IMR-90 (cell line): ENCODE measurements around the gene CARMIL1. TPM values are rescaled to one million over a fixed set of nuclear protein-coding genes. Genes with fewer than 3 reads are reported as not detected.

Experiments used
- ATAC-seq: fragments of 200-7000 bp; cut with Tn5 transposase; 2 replicates; pipeline ENCODE4 v1.9.1; 2020; ENCODE audit warnings: low read depth, mild to moderate bottlenecking, moderate library complexity
- BruUV-seq: library from RNA; stranded (reverse); fragments of 400-500 nt; replicated peaks from 2 replicates; lab custom pipeline; 2021; lab: Mats Ljungman, UMichigan
- CTCF ChIA-PET: fragments of 300-600 bp; formaldehyde crosslinking; extraction: SDS; loops from one replicate; lab custom pipeline; 2021; ENCODE audit warnings: antibody characterized with exemption; lab: Yijun Ruan, JAX
- POLR2A ChIA-PET: fragments of 300-600 bp; sonication (Branson Sonifier 250); formaldehyde crosslinking; loops from one replicate; lab custom pipeline; 2022; ENCODE audit warnings: antibody characterized with exemption; ENCODE audit not compliant: unreplicated experiment; lab: Charles Lee
- DNase-seq: peaks from one replicate; pipeline ENCODE4 v3.0.0; 2013
- H2AFZ ChIP-seq: replicated peaks from 2 replicates; pipeline ENCODE3; 2013; ENCODE audit warnings: low read length, mild to moderate bottlenecking; ENCODE audit not compliant: poor library complexity
- H2AK5ac ChIP-seq: 2 replicates; pipeline ENCODE4 v1.6.1; 2013; ENCODE audit warnings: low read depth, low read length, inconsistent platforms
- H2AK9ac ChIP-seq: replicated peaks from 2 replicates; pipeline ENCODE3; 2013; ENCODE audit warnings: mild to moderate bottlenecking, low read depth, low read length, moderate library complexity; ENCODE audit not compliant: poor library complexity
- H2BK120ac ChIP-seq: 2 replicates; pipeline ENCODE4 v1.6.1; 2013; ENCODE audit warnings: low read depth, low read length, inconsistent platforms
- H2BK15ac ChIP-seq: 3 replicates; pipeline ENCODE4 v1.6.1; 2013; ENCODE audit warnings: low read depth, low read length, inconsistent platforms
- H2BK20ac ChIP-seq: 2 replicates; pipeline ENCODE4 v1.6.1; 2013; ENCODE audit warnings: low read depth, mild to moderate bottlenecking, inconsistent platforms, low read length, moderate library complexity
- H2BK5ac ChIP-seq: 2 replicates; pipeline ENCODE4 v1.6.1; 2013; ENCODE audit warnings: mild to moderate bottlenecking, low read depth, low read length, inconsistent platforms; ENCODE audit not compliant: poor library complexity, severe bottlenecking
- H3K14ac ChIP-seq: replicated peaks from 2 replicates; pipeline ENCODE4 v1.6.1; 2013; ENCODE audit warnings: low read depth, low read length, inconsistent platforms
- H3K18ac ChIP-seq: 2 replicates; pipeline ENCODE4 v1.6.1; 2013; ENCODE audit warnings: low read depth, low read length, control low read depth
- H3K23ac ChIP-seq: 2 replicates; pipeline ENCODE4 v1.6.1; 2013; ENCODE audit warnings: low read depth, low read length, inconsistent platforms
- H3K27ac ChIP-seq: 2 replicates; pipeline ENCODE4 v1.5.1; 2013; ENCODE audit warnings: mild to moderate bottlenecking, control low read depth, low read length; ENCODE audit not compliant: insufficient read depth
- H3K27me3 ChIP-seq: 2 replicates; pipeline ENCODE4 v1.6.1; 2013; ENCODE audit warnings: low read length; ENCODE audit not compliant: control insufficient read depth, insufficient read depth
- H3K36me3 ChIP-seq: 2 replicates; pipeline ENCODE4 v1.6.1; 2013; ENCODE audit warnings: low read length, mixed read lengths; ENCODE audit not compliant: control insufficient read depth, insufficient read depth
- H3K4ac ChIP-seq: 2 replicates; pipeline ENCODE4 v1.6.1; 2013; ENCODE audit warnings: low read depth, low read length, inconsistent platforms
- H3K4me1 ChIP-seq: 2 replicates; pipeline ENCODE4 v1.6.1; 2013; ENCODE audit warnings: low read length, mixed read lengths; ENCODE audit not compliant: control insufficient read depth, insufficient read depth
- H3K4me2 ChIP-seq: 2 replicates; pipeline ENCODE4 v1.6.1; 2013; ENCODE audit warnings: low read depth, mild to moderate bottlenecking, control low read depth, low read length, moderate library complexity
- H3K4me3 ChIP-seq: 2 replicates; pipeline ENCODE4 v1.5.1; 2013; ENCODE audit warnings: low read depth, mild to moderate bottlenecking, control low read depth, low read length, moderate library complexity; ENCODE audit not compliant: insufficient read depth
- H3K56ac ChIP-seq: 2 replicates; pipeline ENCODE4 v1.6.1; 2013; ENCODE audit warnings: low read length, inconsistent platforms; ENCODE audit not compliant: insufficient read depth; ENCODE audit errors: extremely low read depth
- H3K79me1 ChIP-seq, 2 experiments: 2 replicates each; pipeline ENCODE4 v1.6.1; 2013; ENCODE audit warnings: low read length in 2 of 2, inconsistent platforms in 1 of 2, low read depth in 1 of 2
- H3K9ac ChIP-seq: 2 replicates; pipeline ENCODE4 v1.6.1; 2013; ENCODE audit warnings: low read depth, low read length, control low read depth
- H3K9me1 ChIP-seq: 2 replicates; pipeline ENCODE4 v1.6.1; 2013; ENCODE audit warnings: low read length, inconsistent platforms; ENCODE audit not compliant: insufficient read depth
- H3K9me3 ChIP-seq: 2 replicates; pipeline ENCODE4 v1.6.1; 2013; ENCODE audit warnings: low read length; ENCODE audit not compliant: control insufficient read depth, insufficient read depth
- H4K20me1 ChIP-seq: 2 replicates; pipeline ENCODE4 v1.6.1; 2013; ENCODE audit warnings: low read length, inconsistent platforms; ENCODE audit not compliant: insufficient read depth
- H4K5ac ChIP-seq: 2 replicates; pipeline ENCODE4 v1.6.1; 2013; ENCODE audit warnings: mild to moderate bottlenecking, low read depth, low read length, control low read depth
- H4K8ac ChIP-seq, 2 experiments: 2 replicates each; pipeline ENCODE4 v1.6.1; 2013; ENCODE audit warnings: low read depth in 2 of 2, low read length in 2 of 2, control low read depth in 1 of 2, inconsistent platforms in 1 of 2
- H4K91ac ChIP-seq: 2 replicates; pipeline ENCODE4 v1.6.1; 2013; ENCODE audit warnings: low read depth, low read length, inconsistent platforms; ENCODE audit not compliant: insufficient read depth
- CHD1 ChIP-seq: IDR thresholded peaks from 2 replicates; pipeline ENCODE4 v1.6.1; 2012; ENCODE audit warnings: low read depth, low read length, improper control_type of control experiment
- ELK1 ChIP-seq: fragments of 150-350 bp; IDR thresholded peaks from 2 replicates; pipeline ENCODE4 v1.6.1; 2016; ENCODE audit warnings: low read depth, mild to moderate bottlenecking, low read length, moderate library complexity, borderline replicate concordance
- MAZ ChIP-seq: IDR thresholded peaks from 2 replicates; pipeline ENCODE4 v1.6.1; 2012; ENCODE audit warnings: low read depth, mild to moderate bottlenecking, low read length, improper control_type of control experiment, moderate library complexity, borderline replicate concordance
- MXI1 ChIP-seq: IDR thresholded peaks from 2 replicates; pipeline ENCODE4 v1.6.1; 2012; ENCODE audit warnings: low read depth, mild to moderate bottlenecking, low read length, moderate library complexity, borderline replicate concordance
- POLR2A ChIP-seq: IDR thresholded peaks from 2 replicates; pipeline ENCODE4 v1.6.1; 2012; ENCODE audit warnings: mild to moderate bottlenecking, low read depth, low read length
- RFX5 ChIP-seq: IDR thresholded peaks from 2 replicates; pipeline ENCODE4 v1.8.0; 2012; ENCODE audit warnings: low read depth, mild to moderate bottlenecking, low read length, moderate library complexity
- USF2 ChIP-seq: fragments of 150-350 bp; IDR thresholded peaks from 2 replicates; pipeline ENCODE4 v1.6.1; 2017; ENCODE audit warnings: mild to moderate bottlenecking, antibody characterized with exemption, low read length, low read depth
- WGBS, 2 experiments: methylation state at CpG; one replicate each; pipeline versions ENCODE4 v1.1.5 to v1.1.7; 2013; ENCODE audit warnings: missing lambda C conversion rate in 2 of 2; ENCODE audit not compliant: insufficient read length in 1 of 2; ENCODE audit errors: extremely low coverage in 2 of 2; 5-methylcytosine and 5-hydroxymethylcytosine counted together
- dilution Hi-C: fragments of 300-500 bp; cut with HindIII; formaldehyde crosslinking; loops from one replicate; pipeline ENCODE4 v1.14.3; 2018; ENCODE audit warnings: low sequenced_read_pairs; ENCODE audit not compliant: unreplicated experiment
- in situ Hi-C: fragments of 300-500 bp; cut with MboI; formaldehyde crosslinking; loops from 3 replicates; pipeline ENCODE4 v1.14.3; 2019; ENCODE audit warnings: low sequenced_read_pairs, inconsistent platforms, mixed read lengths
- intact Hi-C: fragments of 100-400 bp; cut with micrococcal nuclease; formaldehyde crosslinking; loops from 2 replicates; pipeline ENCODE4 v1.10.0; 2022
- polyA plus RNA-seq, 3 experiments: library from polyadenylated mRNA; depleted of rRNA; stranded (reverse); fragments of >200 nt; gene quantifications; 2 replicates each; pipeline ENCODE4 v1.2.3, GENCODE V29; 2012; ENCODE audit warnings: low replicate concordance in 1 of 3
- total RNA-seq: library from RNA; depleted of rRNA; stranded (reverse); fragments of >200 nt; gene quantifications from 2 replicates; pipeline ENCODE4 v1.2.3, GENCODE V29; 2012

The CARMIL1 gene
- total and polyA plus RNA-seq, 2 of the 4 experiments (the other 2 are of a cell fraction): 1.3 to 2.9 TPM

- no peak overlapping the region for H3K18ac ChIP-seq
- no peak overlapping the region for H4K5ac ChIP-seq
- no peak overlapping the region for H4K8ac ChIP-seq
- POLR2A ChIA-PET: no interaction called here
- no peaks in the 10 kb centered on the region for H4K20me1 ChIP-seq
- no peak overlapping the region for H3K56ac ChIP-seq
- H2BK5ac ChIP-seq: no peak overlapping the region
- H3K27ac ChIP-seq: no peak overlapping the region
- no peak for TF ChIP-seq MXI1
- no peak for TF ChIP-seq USF2
- TF ChIP-seq MAZ: no peak
- TF ChIP-seq ELK1: no peak
- TF ChIP-seq CHD1: no peak
- TF ChIP-seq RFX5: no peak
- TF ChIP-seq POLR2A: no peak
- no peak overlapping the region for H4K91ac ChIP-seq
- no peaks in the 10 kb centered on the region for H3K27me3 ChIP-seq
- in situ Hi-C loops: no loop called here
- H2AK5ac ChIP-seq: no peak overlapping the region
- no peak overlapping the region for H2AFZ ChIP-seq
- dilution Hi-C loops: no loop called here
- no peak overlapping the region for H2AK9ac ChIP-seq
- H3K79me1 ChIP-seq: no peaks in the 10 kb centered on the region
- H3K23ac ChIP-seq: no peak overlapping the region
- intact Hi-C loops: no loop called here
- no peak for ATAC-seq
- H3K4me3 ChIP-seq: no peak overlapping the region
- H2BK120ac ChIP-seq: no peak overlapping the region
- no peak overlapping the region for H3K4me2 ChIP-seq
- CTCF ChIA-PET: interaction anchor here (1.3 kb wide), 1 partner anchor 12 kb away, joined by 5 read pairs; no protein-coding TSS in a partner anchor
- H2BK20ac ChIP-seq: no peak overlapping the region
- no peak for DNase-seq
- H3K4me1 ChIP-seq: no peaks in the 10 kb centered on the region
- no peak overlapping the region for H3K4ac ChIP-seq
- H2BK15ac ChIP-seq: no peak overlapping the region
- no peaks in the 10 kb centered on the region for H3K9me3 ChIP-seq
- H3K14ac ChIP-seq: no peak overlapping the region
- no peaks in the 10 kb centered on the region for H3K36me3 ChIP-seq
- no TSS peak for BruUV-seq
- 90% methylated on average over 2 of the region's 4 CpGs; no CpG with 5 or more reads in 1 of the 2 experiments for WGBS, 2 experiments
- no peak overlapping the region for H3K9ac ChIP-seq
- H3K9me1 ChIP-seq: no peaks in the 10 kb centered on the region
Measured at GRCh38 chr6:25253351-25253750, 25.8 kb upstream of the CARMIL1 start.
